Islet of Langerhans (tissue), 1 donor: ENCODE results near the gene BEGAIN.

Experiments used
- FAIRE-seq: peaks from one replicate; lab custom pipeline; 2011; peaks lifted over from hg19 to GRCh38; lab: Jason Lieb, UNC

BEGAIN gene

GRCh38 chr14:100548939-100549338 is 38.3 kb downstream of the BEGAIN start:
- FAIRE-seq = no peak

- FAIRE-seq = no peak
Observed at GRCh38 chr14:100548295-100548655, 38.9 kb downstream of the BEGAIN start.

GRCh38 chr14:100547633-100548294 is 39.5 kb downstream of the BEGAIN start:
- FAIRE-seq = no peak

GRCh38 chr14:100546051-100546443 is 41.2 kb downstream of the BEGAIN start:
- FAIRE-seq = no peak

- FAIRE-seq = no peak
Observed at GRCh38 chr14:100545359-100545758, 41.9 kb downstream of the BEGAIN start.

- no peak for FAIRE-seq
Observed at GRCh38 chr14:100544506-100545141, 42.6 kb downstream of the BEGAIN start.

GRCh38 chr14:100543471-100544455 is 43.5 kb downstream of the BEGAIN start:
- no peak for FAIRE-seq

- FAIRE-seq = no peak
Observed at GRCh38 chr14:100542619-100543205, 44.5 kb downstream of the BEGAIN start.

- FAIRE-seq = no peak
Observed at GRCh38 chr14:100541621-100542560, 45.3 kb downstream of the BEGAIN start.

- no peak for FAIRE-seq
Observed at GRCh38 chr14:100540926-100541620, 46.1 kb downstream of the BEGAIN start.

GRCh38 chr14:100540141-100540925 is 46.9 kb downstream of the BEGAIN start:
- FAIRE-seq = no peak

GRCh38 chr14:100539766-100540140 is 47.5 kb downstream of the BEGAIN start:
- no peak for FAIRE-seq

GRCh38 chr14:100539003-100539660 is 48.1 kb downstream of the BEGAIN start:
- FAIRE-seq = no peak

- FAIRE-seq = no peak
Observed at GRCh38 chr14:100538351-100539002, 48.7 kb downstream of the BEGAIN start.

GRCh38 chr14:100537446-100538350 is 49.5 kb downstream of the BEGAIN start:
- FAIRE-seq = no peak

- no peak for FAIRE-seq
Observed at GRCh38 chr14:100536721-100537445, 50.3 kb downstream of the BEGAIN start.

GRCh38 chr14:100536121-100536510 is 51.1 kb downstream of the BEGAIN start:
- FAIRE-seq = no peak
